ENCODE data around the gene HDAC8.

Gene HDAC8

GRCh38 chrX:72477781-72478181 lies 94.9 kb downstream of the HDAC8 start:
- H3K4me3 ChIP-seq (ENCODE audit: low read depth, low read length), result no peak overlapping the region
- no peak for DNase-seq (ENCODE audit: low read depth, low spot score)

GRCh38 chrX:72477376-72477775 lies 95.3 kb downstream of the HDAC8 start:
- POLR2A ChIA-PET, result no interaction called here
- no peak for TF ChIP-seq CTCF (IDR thresholded peaks at IDR 0.05; ENCODE audit: insufficient read depth, low read length, missing control alignments)
- no peak overlapping the region for H3K4me3 ChIP-seq (ENCODE audit: low read depth, low read length)
- CTCF ChIA-PET, result no interaction called here
- no peak for DNase-seq (ENCODE audit: low read depth, low spot score)

More at GRCh38 chrX:72477781-72478181, 94.9 kb downstream of the HDAC8 start:
- no peak for TF ChIP-seq CTCF (IDR thresholded peaks at IDR 0.05; ENCODE audit: insufficient read depth, low read length, missing control alignments)
- ChIA-PET CTCF (no interaction called here), POLR2A (no interaction called here)

- no peak for DNase-seq (ENCODE audit: low read depth, low spot score)
- ChIA-PET POLR2A (no interaction called here), CTCF (no interaction called here)
- no peak for TF ChIP-seq CTCF (IDR thresholded peaks at IDR 0.05; ENCODE audit: insufficient read depth, low read length, missing control alignments)
- no peak overlapping the region for H3K4me3 ChIP-seq (ENCODE audit: low read depth, low read length)
Observed at GRCh38 chrX:72475952-72476668, 96.5 kb downstream of the HDAC8 start.

- no peak for DNase-seq (ENCODE audit: low read depth, low spot score)
- ChIA-PET CTCF (no interaction called here), POLR2A (no interaction called here)
- TF ChIP-seq CTCF (IDR thresholded peaks at IDR 0.05; ENCODE audit: insufficient read depth, low read length, missing control alignments), result no peak
- no peak overlapping the region for H3K4me3 ChIP-seq (ENCODE audit: low read depth, low read length)
Observed at GRCh38 chrX:72475338-72475737, 97.3 kb downstream of the HDAC8 start.

GRCh38 chrX:72470532-72471223 lies 102.0 kb downstream of the HDAC8 start:
- POLR2A ChIA-PET, result no interaction called here
- no peak for DNase-seq (ENCODE audit: low read depth, low spot score)
- CTCF ChIA-PET, result no interaction called here
- TF ChIP-seq CTCF (IDR thresholded peaks at IDR 0.05; ENCODE audit: insufficient read depth, low read length, missing control alignments), result no peak
- no peak overlapping the region for H3K4me3 ChIP-seq (ENCODE audit: low read depth, low read length)

- POLR2A ChIA-PET, result no interaction called here
- no peak for TF ChIP-seq CTCF (IDR thresholded peaks at IDR 0.05; ENCODE audit: insufficient read depth, low read length, missing control alignments)
Observed at GRCh38 chrX:72470117-72470516, 102.5 kb downstream of the HDAC8 start.

More at GRCh38 chrX:72470117-72470516, 102.5 kb downstream of the HDAC8 start:
- DNase-seq (ENCODE audit: low read depth, low spot score), result no peak
- no peak overlapping the region for H3K4me3 ChIP-seq (ENCODE audit: low read depth, low read length)
- CTCF ChIA-PET, result no interaction called here

All from AG04449 (cell line).